Ishikawa (cell line): ENCODE results near the gene RASAL3.

Experiments
- CEBPB ChIP-seq: IDR thresholded peaks from 2 replicates; pipeline ENCODE4 v1.6.1; 2012
- CREB1 ChIP-seq: IDR thresholded peaks from 2 replicates; pipeline ENCODE4 v1.6.1; 2012; ENCODE audit warnings: low read depth
- EGR1 ChIP-seq: IDR thresholded peaks from 2 replicates; pipeline ENCODE4 v1.6.1; 2012
- EP300 ChIP-seq: IDR thresholded peaks from 2 replicates; pipeline ENCODE4 v1.6.1; 2012; ENCODE audit warnings: borderline replicate concordance
- NFIC ChIP-seq: IDR thresholded peaks from 2 replicates; pipeline ENCODE4 v1.6.1; 2012
- RAD21 ChIP-seq: IDR thresholded peaks from 2 replicates; pipeline ENCODE4 v1.6.1; 2012; ENCODE audit warnings: low read depth
- REST ChIP-seq: IDR thresholded peaks from 2 replicates; pipeline ENCODE4 v1.6.1; 2012; ENCODE audit warnings: low read depth, mild to moderate bottlenecking
- TAF1 ChIP-seq: IDR thresholded peaks from 2 replicates; pipeline ENCODE4 v1.6.1; 2012; ENCODE audit warnings: low read depth, mild to moderate bottlenecking
- TCF12 ChIP-seq: IDR thresholded peaks from 2 replicates; pipeline ENCODE4 v1.6.1; 2012; ENCODE audit warnings: low read depth
- TEAD4 ChIP-seq: IDR thresholded peaks from 2 replicates; pipeline ENCODE4 v1.6.1; 2012
- YY1 ChIP-seq: IDR thresholded peaks from 2 replicates; pipeline ENCODE4 v1.6.1; 2012; ENCODE audit warnings: low read depth
- ZBTB7A ChIP-seq: IDR thresholded peaks from 2 replicates; pipeline ENCODE4 v1.6.1; 2012; ENCODE audit warnings: low read depth
- TF ChIP-seq, protein P1 (sequence below): IDR thresholded peaks from 2 replicates; pipeline ENCODE4 v1.6.1; 2012
- TF ChIP-seq, protein P2 (sequence below): IDR thresholded peaks from 2 replicates; pipeline ENCODE4 v1.6.1; 2012

DNA sequence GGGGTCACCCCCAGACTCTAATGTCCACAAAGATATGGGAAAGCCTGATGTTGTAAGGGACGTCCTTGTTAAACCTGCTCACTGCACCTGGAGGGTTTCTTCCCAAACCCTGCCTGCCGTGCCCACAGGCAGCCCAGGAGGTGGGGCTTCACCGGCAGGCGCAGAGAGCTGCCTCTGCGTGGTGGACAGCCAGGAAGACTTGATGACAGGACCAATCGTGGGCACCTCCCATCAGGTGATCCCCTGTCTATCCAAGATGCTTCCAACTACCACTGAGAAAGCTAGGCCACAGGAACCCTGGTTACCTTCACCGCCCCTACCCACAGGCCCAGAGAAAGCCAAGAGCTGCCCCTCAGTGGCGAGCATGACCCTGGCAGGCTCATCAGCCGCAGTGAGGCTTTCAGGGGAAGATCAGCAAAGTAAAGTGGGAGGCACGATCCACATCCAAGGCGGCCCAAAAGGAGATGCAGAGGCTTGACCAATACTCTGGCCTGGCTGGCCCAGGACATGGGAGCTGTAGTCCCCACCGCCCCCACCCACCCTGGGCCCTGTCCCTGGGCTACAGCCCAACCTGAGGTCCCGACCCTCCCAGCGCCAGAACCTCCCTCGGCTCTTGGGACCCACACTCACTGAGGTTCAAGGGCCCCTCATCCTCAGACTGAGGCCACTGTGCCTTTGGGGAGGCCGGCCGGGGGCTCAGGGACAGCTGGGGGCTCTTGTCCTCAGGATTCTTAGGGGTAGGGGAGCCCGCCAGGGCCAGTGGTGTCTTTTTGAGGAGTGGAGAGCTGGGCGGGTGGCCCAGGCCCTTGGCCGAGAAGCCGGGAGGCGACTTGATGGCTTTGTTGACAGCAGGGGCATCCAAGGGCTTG, 35.2 kb downstream of the RASAL3 start:
- no peak for TF ChIP-seq EP300
- TF ChIP-seq TAF1 = no peak
- no peak for TF ChIP-seq CEBPB
- TF ChIP-seq, protein P1, sequence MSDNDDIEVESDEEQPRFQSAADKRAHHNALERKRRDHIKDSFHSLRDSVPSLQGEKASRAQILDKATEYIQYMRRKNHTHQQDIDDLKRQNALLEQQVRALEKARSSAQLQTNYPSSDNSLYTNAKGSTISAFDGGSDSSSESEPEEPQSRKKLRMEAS = no peak
- no peak for TF ChIP-seq REST
- no peak for TF ChIP-seq EGR1
- no peak for TF ChIP-seq RAD21
- no peak for TF ChIP-seq CREB1
- no peak for TF ChIP-seq NFIC
- TF ChIP-seq TCF12 = no peak
- TF ChIP-seq, protein P2, sequence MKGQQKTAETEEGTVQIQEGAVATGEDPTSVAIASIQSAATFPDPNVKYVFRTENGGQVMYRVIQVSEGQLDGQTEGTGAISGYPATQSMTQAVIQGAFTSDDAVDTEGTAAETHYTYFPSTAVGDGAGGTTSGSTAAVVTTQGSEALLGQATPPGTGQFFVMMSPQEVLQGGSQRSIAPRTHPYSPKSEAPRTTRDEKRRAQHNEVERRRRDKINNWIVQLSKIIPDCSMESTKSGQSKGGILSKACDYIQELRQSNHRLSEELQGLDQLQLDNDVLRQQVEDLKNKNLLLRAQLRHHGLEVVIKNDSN = no peak
- no peak for TF ChIP-seq ZBTB7A
- no peak for TF ChIP-seq TEAD4
- TF ChIP-seq YY1 = no peak
